Stomach (tissue), 4 donors: ENCODE results near the gene TES.

Experiments used
- POLR2A ChIP-seq, 4 donors: fragments of 450-650 bp; IDR thresholded peaks; one replicate each; pipeline ENCODE4 v1.6.1; 2016; ENCODE audit warnings: antibody characterized with exemption in 4 of 4, control low read depth in 2 of 4, mild to moderate bottlenecking in 1 of 4, moderate library complexity in 1 of 4
- POLR2AphosphoS5 ChIP-seq, 3 donors: sonication (generic); formaldehyde crosslinking; IDR thresholded peaks; one replicate each; pipeline ENCODE4 v1.6.1; 2016; ENCODE audit warnings: antibody characterized with exemption in 3 of 3
- TF ChIP-seq, protein P1 (sequence below), 7 experiments: fragments of 450-650 bp in 4 of 7; fragments of 200-600 bp in 3 of 7; sonication (generic) in 3 of 7; IDR thresholded peaks; one replicate each; pipeline ENCODE4 v1.5.1; 2016 to 2019; ENCODE audit warnings: antibody characterized with exemption in 7 of 7, control low read depth in 2 of 7, mild to moderate bottlenecking in 1 of 7

DNA sequence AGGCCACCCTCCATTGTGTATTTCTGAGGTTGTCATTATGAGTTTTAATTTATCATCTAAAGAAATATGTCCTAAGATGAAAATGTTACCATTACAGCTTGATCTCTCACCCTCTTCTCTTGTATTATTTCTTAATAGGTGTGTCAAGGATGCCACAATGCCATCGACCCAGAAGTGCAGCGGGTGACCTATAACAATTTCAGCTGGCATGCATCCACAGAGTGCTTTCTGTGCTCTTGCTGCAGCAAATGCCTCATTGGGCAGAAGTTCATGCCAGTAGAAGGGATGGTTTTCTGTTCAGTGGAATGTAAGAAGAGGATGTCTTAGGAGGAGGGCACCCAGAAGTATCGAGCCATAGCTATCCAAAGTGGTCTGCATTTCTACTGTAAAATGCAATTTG, 46.8 kb downstream of the TES start:
- no peak for TF ChIP-seq POLR2A (IDR thresholded peaks at IDR 0.05)
- TF ChIP-seq, protein P1, sequence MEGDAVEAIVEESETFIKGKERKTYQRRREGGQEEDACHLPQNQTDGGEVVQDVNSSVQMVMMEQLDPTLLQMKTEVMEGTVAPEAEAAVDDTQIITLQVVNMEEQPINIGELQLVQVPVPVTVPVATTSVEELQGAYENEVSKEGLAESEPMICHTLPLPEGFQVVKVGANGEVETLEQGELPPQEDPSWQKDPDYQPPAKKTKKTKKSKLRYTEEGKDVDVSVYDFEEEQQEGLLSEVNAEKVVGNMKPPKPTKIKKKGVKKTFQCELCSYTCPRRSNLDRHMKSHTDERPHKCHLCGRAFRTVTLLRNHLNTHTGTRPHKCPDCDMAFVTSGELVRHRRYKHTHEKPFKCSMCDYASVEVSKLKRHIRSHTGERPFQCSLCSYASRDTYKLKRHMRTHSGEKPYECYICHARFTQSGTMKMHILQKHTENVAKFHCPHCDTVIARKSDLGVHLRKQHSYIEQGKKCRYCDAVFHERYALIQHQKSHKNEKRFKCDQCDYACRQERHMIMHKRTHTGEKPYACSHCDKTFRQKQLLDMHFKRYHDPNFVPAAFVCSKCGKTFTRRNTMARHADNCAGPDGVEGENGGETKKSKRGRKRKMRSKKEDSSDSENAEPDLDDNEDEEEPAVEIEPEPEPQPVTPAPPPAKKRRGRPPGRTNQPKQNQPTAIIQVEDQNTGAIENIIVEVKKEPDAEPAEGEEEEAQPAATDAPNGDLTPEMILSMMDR (IDR thresholded peaks at IDR 0.05) = no peak
- TF ChIP-seq POLR2AphosphoS5 (IDR thresholded peaks at IDR 0.05) = no peak
